GM12891 (cell line): ENCODE data around the gene VSNL1.

ENCODE experiments used
- PAX5 ChIP-seq: IDR thresholded peaks from 2 replicates; pipeline ENCODE4 v1.6.1; 2011; ENCODE audit warnings: low read length, moderate library complexity, mild to moderate bottlenecking; ENCODE audit not compliant: insufficient read depth, severe bottlenecking
- POLR2A ChIP-seq: IDR thresholded peaks from 2 replicates; pipeline ENCODE4 v1.6.1; 2011; ENCODE audit warnings: low read depth, low read length, control low read depth
- POLR2AphosphoS5 ChIP-seq: IDR thresholded peaks from 2 replicates; pipeline ENCODE4 v1.6.1; 2011; ENCODE audit warnings: low read depth, low read length, control low read depth
- POU2F2 ChIP-seq: IDR thresholded peaks from 2 replicates; pipeline ENCODE4 v1.6.1; 2011; ENCODE audit warnings: low read depth, mild to moderate bottlenecking, control low read depth, low read length, moderate library complexity
- SPI1 ChIP-seq: IDR thresholded peaks from 2 replicates; pipeline ENCODE4 v1.6.1; 2011; ENCODE audit warnings: low read depth, low read length, control low read depth
- TAF1 ChIP-seq: IDR thresholded peaks from 2 replicates; pipeline ENCODE4 v1.6.1; 2011; ENCODE audit warnings: low read depth, low read length, control low read depth

- TF ChIP-seq POLR2A (no peak), SPI1 (no peak), POLR2AphosphoS5 (no peak), TAF1 (no peak), PAX5 (no peak), POU2F2 (no peak)
Observed at GRCh38 chr2:17550907-17551306, 10.4 kb downstream of the VSNL1 start.
